IMR-90 (cell line): ENCODE data around the gene SERPINB13. TPM values are rescaled to one million over a fixed set of nuclear protein-coding genes. Genes with fewer than 3 reads are reported as not detected.

Source experiments
- ATAC-seq: fragments of 200-7000 bp; cut with Tn5 transposase; 2 replicates; pipeline ENCODE4 v1.9.1; 2020; ENCODE audit warnings: low read depth, mild to moderate bottlenecking, moderate library complexity
- BruUV-seq: library from RNA; stranded (reverse); fragments of 400-500 nt; replicated peaks from 2 replicates; lab custom pipeline; 2021; lab: Mats Ljungman, UMichigan
- CTCF ChIA-PET: fragments of 300-600 bp; formaldehyde crosslinking; extraction: SDS; loops from one replicate; lab custom pipeline; 2021; ENCODE audit warnings: antibody characterized with exemption; lab: Yijun Ruan, JAX
- POLR2A ChIA-PET: fragments of 300-600 bp; sonication (Branson Sonifier 250); formaldehyde crosslinking; loops from one replicate; lab custom pipeline; 2022; ENCODE audit warnings: antibody characterized with exemption; ENCODE audit not compliant: unreplicated experiment; lab: Charles Lee
- DNase-seq: peaks from one replicate; pipeline ENCODE4 v3.0.0; 2013
- H2AFZ ChIP-seq: replicated peaks from 2 replicates; pipeline ENCODE3; 2013; ENCODE audit warnings: low read length, mild to moderate bottlenecking; ENCODE audit not compliant: poor library complexity
- H2AK5ac ChIP-seq: 2 replicates; pipeline ENCODE4 v1.6.1; 2013; ENCODE audit warnings: low read depth, low read length, inconsistent platforms
- H2AK9ac ChIP-seq: replicated peaks from 2 replicates; pipeline ENCODE3; 2013; ENCODE audit warnings: mild to moderate bottlenecking, low read depth, low read length, moderate library complexity; ENCODE audit not compliant: poor library complexity
- H2BK120ac ChIP-seq: 2 replicates; pipeline ENCODE4 v1.6.1; 2013; ENCODE audit warnings: low read depth, low read length, inconsistent platforms
- H2BK15ac ChIP-seq: 3 replicates; pipeline ENCODE4 v1.6.1; 2013; ENCODE audit warnings: low read depth, low read length, inconsistent platforms
- H2BK20ac ChIP-seq: 2 replicates; pipeline ENCODE4 v1.6.1; 2013; ENCODE audit warnings: low read depth, mild to moderate bottlenecking, inconsistent platforms, low read length, moderate library complexity
- H2BK5ac ChIP-seq: 2 replicates; pipeline ENCODE4 v1.6.1; 2013; ENCODE audit warnings: mild to moderate bottlenecking, low read depth, low read length, inconsistent platforms; ENCODE audit not compliant: poor library complexity, severe bottlenecking
- H3K14ac ChIP-seq: replicated peaks from 2 replicates; pipeline ENCODE4 v1.6.1; 2013; ENCODE audit warnings: low read depth, low read length, inconsistent platforms
- H3K18ac ChIP-seq: 2 replicates; pipeline ENCODE4 v1.6.1; 2013; ENCODE audit warnings: low read depth, low read length, control low read depth
- H3K23ac ChIP-seq: 2 replicates; pipeline ENCODE4 v1.6.1; 2013; ENCODE audit warnings: low read depth, low read length, inconsistent platforms
- H3K27ac ChIP-seq: 2 replicates; pipeline ENCODE4 v1.5.1; 2013; ENCODE audit warnings: mild to moderate bottlenecking, control low read depth, low read length; ENCODE audit not compliant: insufficient read depth
- H3K27me3 ChIP-seq: 2 replicates; pipeline ENCODE4 v1.6.1; 2013; ENCODE audit warnings: low read length; ENCODE audit not compliant: control insufficient read depth, insufficient read depth
- H3K36me3 ChIP-seq: 2 replicates; pipeline ENCODE4 v1.6.1; 2013; ENCODE audit warnings: low read length, mixed read lengths; ENCODE audit not compliant: control insufficient read depth, insufficient read depth
- H3K4ac ChIP-seq: 2 replicates; pipeline ENCODE4 v1.6.1; 2013; ENCODE audit warnings: low read depth, low read length, inconsistent platforms
- H3K4me1 ChIP-seq: 2 replicates; pipeline ENCODE4 v1.6.1; 2013; ENCODE audit warnings: low read length, mixed read lengths; ENCODE audit not compliant: control insufficient read depth, insufficient read depth
- H3K4me2 ChIP-seq: 2 replicates; pipeline ENCODE4 v1.6.1; 2013; ENCODE audit warnings: low read depth, mild to moderate bottlenecking, control low read depth, low read length, moderate library complexity
- H3K4me3 ChIP-seq: 2 replicates; pipeline ENCODE4 v1.5.1; 2013; ENCODE audit warnings: low read depth, mild to moderate bottlenecking, control low read depth, low read length, moderate library complexity; ENCODE audit not compliant: insufficient read depth
- H3K56ac ChIP-seq: 2 replicates; pipeline ENCODE4 v1.6.1; 2013; ENCODE audit warnings: low read length, inconsistent platforms; ENCODE audit not compliant: insufficient read depth; ENCODE audit errors: extremely low read depth
- H3K79me1 ChIP-seq, 2 experiments: 2 replicates each; pipeline ENCODE4 v1.6.1; 2013; ENCODE audit warnings: low read length in 2 of 2, inconsistent platforms in 1 of 2, low read depth in 1 of 2
- H3K9ac ChIP-seq: 2 replicates; pipeline ENCODE4 v1.6.1; 2013; ENCODE audit warnings: low read depth, low read length, control low read depth
- H3K9me1 ChIP-seq: 2 replicates; pipeline ENCODE4 v1.6.1; 2013; ENCODE audit warnings: low read length, inconsistent platforms; ENCODE audit not compliant: insufficient read depth
- H3K9me3 ChIP-seq: 2 replicates; pipeline ENCODE4 v1.6.1; 2013; ENCODE audit warnings: low read length; ENCODE audit not compliant: control insufficient read depth, insufficient read depth
- H4K20me1 ChIP-seq: 2 replicates; pipeline ENCODE4 v1.6.1; 2013; ENCODE audit warnings: low read length, inconsistent platforms; ENCODE audit not compliant: insufficient read depth
- H4K5ac ChIP-seq: 2 replicates; pipeline ENCODE4 v1.6.1; 2013; ENCODE audit warnings: mild to moderate bottlenecking, low read depth, low read length, control low read depth
- H4K8ac ChIP-seq, 2 experiments: 2 replicates each; pipeline ENCODE4 v1.6.1; 2013; ENCODE audit warnings: low read depth in 2 of 2, low read length in 2 of 2, control low read depth in 1 of 2, inconsistent platforms in 1 of 2
- H4K91ac ChIP-seq: 2 replicates; pipeline ENCODE4 v1.6.1; 2013; ENCODE audit warnings: low read depth, low read length, inconsistent platforms; ENCODE audit not compliant: insufficient read depth
- BHLHE40 ChIP-seq: fragments of 150-350 bp; IDR thresholded peaks from 2 replicates; pipeline ENCODE4 v1.6.1; 2016; ENCODE audit warnings: mild to moderate bottlenecking, low read depth, low read length
- CEBPB ChIP-seq: IDR thresholded peaks from 2 replicates; pipeline ENCODE4 v1.6.1; 2012; ENCODE audit warnings: low read depth, low read length, improper control_type of control experiment
- CHD1 ChIP-seq: IDR thresholded peaks from 2 replicates; pipeline ENCODE4 v1.6.1; 2012; ENCODE audit warnings: low read depth, low read length, improper control_type of control experiment
- CTCF ChIP-seq: conservative IDR thresholded peaks from 2 replicates; pipeline ENCODE4 v1.5.1; 2012; ENCODE audit warnings: mild to moderate bottlenecking, low read depth, low read length, improper control_type of control experiment
- FOS ChIP-seq: fragments of 150-350 bp; IDR thresholded peaks from 2 replicates; pipeline ENCODE4 v1.6.1; 2016; ENCODE audit warnings: low read depth, low read length
- MAFK ChIP-seq: IDR thresholded peaks from 2 replicates; pipeline ENCODE4 v1.6.1; 2012; ENCODE audit warnings: low read depth, low read length, improper control_type of control experiment
- MAZ ChIP-seq: IDR thresholded peaks from 2 replicates; pipeline ENCODE4 v1.6.1; 2012; ENCODE audit warnings: low read depth, mild to moderate bottlenecking, low read length, improper control_type of control experiment, moderate library complexity, borderline replicate concordance
- MXI1 ChIP-seq: IDR thresholded peaks from 2 replicates; pipeline ENCODE4 v1.6.1; 2012; ENCODE audit warnings: low read depth, mild to moderate bottlenecking, low read length, moderate library complexity, borderline replicate concordance
- NFE2L2 ChIP-seq: fragments of 150-350 bp; IDR thresholded peaks from 2 replicates; pipeline ENCODE4 v1.6.1; 2016; ENCODE audit warnings: low read depth, mild to moderate bottlenecking, low read length
- POLR2A ChIP-seq: IDR thresholded peaks from 2 replicates; pipeline ENCODE4 v1.6.1; 2012; ENCODE audit warnings: mild to moderate bottlenecking, low read depth, low read length
- RAD21 ChIP-seq: IDR thresholded peaks from 2 replicates; pipeline ENCODE4 v1.6.1; 2012; ENCODE audit warnings: low read length, improper control_type of control experiment
- RCOR1 ChIP-seq: IDR thresholded peaks from 2 replicates; pipeline ENCODE4 v1.6.1; 2012; ENCODE audit warnings: mild to moderate bottlenecking, low read length, improper control_type of control experiment; ENCODE audit not compliant: insufficient replicate concordance
- RFX5 ChIP-seq: IDR thresholded peaks from 2 replicates; pipeline ENCODE4 v1.8.0; 2012; ENCODE audit warnings: low read depth, mild to moderate bottlenecking, low read length, moderate library complexity
- SMC3 ChIP-seq: fragments of 150-350 bp; IDR thresholded peaks from 2 replicates; pipeline ENCODE4 v1.6.1; 2016; ENCODE audit warnings: low read depth, mild to moderate bottlenecking, antibody characterized with exemption, low read length, moderate library complexity
- USF2 ChIP-seq: fragments of 150-350 bp; IDR thresholded peaks from 2 replicates; pipeline ENCODE4 v1.6.1; 2017; ENCODE audit warnings: mild to moderate bottlenecking, antibody characterized with exemption, low read length, low read depth
- WGBS, 2 experiments: methylation state at CpG; one replicate each; pipeline versions ENCODE4 v1.1.5 to v1.1.7; 2013; ENCODE audit warnings: missing lambda C conversion rate in 2 of 2; ENCODE audit not compliant: insufficient read length in 1 of 2; ENCODE audit errors: extremely low coverage in 2 of 2; 5-methylcytosine and 5-hydroxymethylcytosine counted together
- dilution Hi-C: fragments of 300-500 bp; cut with HindIII; formaldehyde crosslinking; loops from one replicate; pipeline ENCODE4 v1.14.3; 2018; ENCODE audit warnings: low sequenced_read_pairs; ENCODE audit not compliant: unreplicated experiment
- in situ Hi-C: fragments of 300-500 bp; cut with MboI; formaldehyde crosslinking; loops from 3 replicates; pipeline ENCODE4 v1.14.3; 2019; ENCODE audit warnings: low sequenced_read_pairs, inconsistent platforms, mixed read lengths
- intact Hi-C: fragments of 100-400 bp; cut with micrococcal nuclease; formaldehyde crosslinking; loops from 2 replicates; pipeline ENCODE4 v1.10.0; 2022
- polyA plus RNA-seq, 3 experiments: library from polyadenylated mRNA; depleted of rRNA; stranded (reverse); fragments of >200 nt; gene quantifications; 2 replicates each; pipeline ENCODE4 v1.2.3, GENCODE V29; 2012; ENCODE audit warnings: low replicate concordance in 1 of 3
- total RNA-seq: library from RNA; depleted of rRNA; stranded (reverse); fragments of >200 nt; gene quantifications from 2 replicates; pipeline ENCODE4 v1.2.3, GENCODE V29; 2012
- TF ChIP-seq, protein P1 (sequence below): fragments of 150-350 bp; IDR thresholded peaks from 2 replicates; pipeline ENCODE4 v1.6.1; 2016; ENCODE audit warnings: low read depth, mild to moderate bottlenecking, low read length, moderate library complexity, borderline replicate concordance

The SERPINB13 gene
- total and polyA plus RNA-seq, 2 of the 4 experiments (the other 2 are of a cell fraction), result not detected

- no peak overlapping the region for H2AK9ac ChIP-seq
- H3K18ac ChIP-seq, result no peak overlapping the region
- intact Hi-C loops, result no loop called here
- H2BK120ac ChIP-seq, result no peak overlapping the region
- H4K8ac ChIP-seq, result no peak overlapping the region
- TF ChIP-seq NFE2L2, result no peak
- no peak for TF ChIP-seq CTCF
- no peak for TF ChIP-seq CHD1
- TF ChIP-seq POLR2A, result no peak
- TF ChIP-seq RFX5, result no peak
- no peak for TF ChIP-seq RAD21
- TF ChIP-seq MAZ, result no peak
- no peak for TF ChIP-seq BHLHE40
- no peak for TF ChIP-seq MAFK
- no peak for TF ChIP-seq FOS
- TF ChIP-seq SMC3, result no peak
- no peak for TF ChIP-seq CEBPB
- TF ChIP-seq RCOR1, result no peak
- no peak for TF ChIP-seq MXI1
- TF ChIP-seq, protein P1, sequence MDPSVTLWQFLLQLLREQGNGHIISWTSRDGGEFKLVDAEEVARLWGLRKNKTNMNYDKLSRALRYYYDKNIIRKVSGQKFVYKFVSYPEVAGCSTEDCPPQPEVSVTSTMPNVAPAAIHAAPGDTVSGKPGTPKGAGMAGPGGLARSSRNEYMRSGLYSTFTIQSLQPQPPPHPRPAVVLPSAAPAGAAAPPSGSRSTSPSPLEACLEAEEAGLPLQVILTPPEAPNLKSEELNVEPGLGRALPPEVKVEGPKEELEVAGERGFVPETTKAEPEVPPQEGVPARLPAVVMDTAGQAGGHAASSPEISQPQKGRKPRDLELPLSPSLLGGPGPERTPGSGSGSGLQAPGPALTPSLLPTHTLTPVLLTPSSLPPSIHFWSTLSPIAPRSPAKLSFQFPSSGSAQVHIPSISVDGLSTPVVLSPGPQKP, result no peak
- TF ChIP-seq USF2, result no peak
- ATAC-seq (no peak), DNase-seq (no peak)
- no peaks in the 10 kb centered on the region for H3K4me1 ChIP-seq
- H3K9me3 ChIP-seq, result peaks cover 3% of the 10 kb centered on the region; the same call in 1 of the 2 replicates
- H3K27ac ChIP-seq, result no peak overlapping the region
- no peak overlapping the region for H3K56ac ChIP-seq
- no peak overlapping the region for H4K5ac ChIP-seq
- H2BK5ac ChIP-seq, result no peak overlapping the region
- no peak overlapping the region for H2AFZ ChIP-seq
- H3K4me2 ChIP-seq, result no peak overlapping the region
- in situ Hi-C loops, result no loop called here
- H3K79me1 ChIP-seq, result no peaks in the 10 kb centered on the region
- no peaks in the 10 kb centered on the region for H3K36me3 ChIP-seq
- H3K23ac ChIP-seq, result no peak overlapping the region
- H2BK15ac ChIP-seq, result no peak overlapping the region
- H3K9ac ChIP-seq, result no peak overlapping the region
- no peak overlapping the region; the same call in 1 of the 2 replicates for H3K14ac ChIP-seq
- H2AK5ac ChIP-seq, result no peak overlapping the region
- no CpG with 5 or more reads among the region's 3 CpGs for WGBS, 2 experiments
- H3K27me3 ChIP-seq, result no peaks in the 10 kb centered on the region; the same call in 1 of the 2 replicates
- dilution Hi-C loops, result no loop called here
- BruUV-seq, result no TSS peak
- no peak overlapping the region for H2BK20ac ChIP-seq
- H4K91ac ChIP-seq, result no peak overlapping the region
- no peak overlapping the region for H3K4me3 ChIP-seq
- ChIA-PET POLR2A (no interaction called here), CTCF (no interaction called here)
- H4K20me1 ChIP-seq, result no peaks in the 10 kb centered on the region
- no peak overlapping the region for H3K4ac ChIP-seq
- H3K9me1 ChIP-seq, result no peaks in the 10 kb centered on the region
Observed at GRCh38 chr18:63619661-63620060, 32.5 kb downstream of the SERPINB13 start.
